Activated CD4-positive, alpha-beta T cell treated with anti-CD3 and anti-CD28 coated beads, Interleukin-2, Interleukin-6, amounts not matched to agents 100 ng/mL and 50 ng/mL, durations not matched to agents 16 hours and 8 hours (primary cell): Measurements from ENCODE around the gene DDX56.
"Not testable (repeated sequence)": the region's sequence is repeated elsewhere in the genome, so short reads cannot be mapped to it uniquely, and the experiment has no call there.

Experiments
- DNase-seq: peaks from one replicate; pipeline ENCODE4 v3.0.0-alpha.2; 2020

Gene DDX56

DNA sequence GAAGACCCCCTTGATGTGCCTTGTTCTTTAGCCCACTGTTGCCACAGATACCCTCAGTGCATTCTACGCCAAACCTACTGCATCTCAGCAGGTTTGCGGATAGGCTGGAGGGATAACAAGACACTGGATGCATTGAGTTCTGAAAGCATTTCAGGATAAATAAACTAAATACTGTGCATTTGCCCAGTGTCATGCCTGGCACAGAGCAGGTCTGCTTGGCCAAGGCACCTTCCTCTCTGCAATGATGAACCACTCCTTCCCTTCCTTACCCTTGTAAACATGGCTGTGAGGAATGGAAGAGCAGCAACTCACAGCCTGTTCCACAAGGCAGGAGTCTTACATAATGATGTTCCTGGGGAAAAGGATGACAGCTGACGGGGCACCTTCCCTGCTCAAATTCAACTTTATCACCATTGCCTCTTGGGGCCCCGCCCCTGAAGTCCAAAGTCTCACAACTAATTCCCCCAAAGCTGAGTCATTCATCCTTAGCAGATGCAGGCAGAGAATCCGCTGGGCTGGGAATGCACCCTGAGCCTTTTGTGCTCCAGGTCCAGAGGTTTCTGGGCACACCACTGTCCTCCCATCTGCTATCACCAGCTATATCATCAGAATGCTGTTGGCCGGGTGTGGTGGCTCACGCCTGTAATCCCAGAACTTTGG is 11.6 kb downstream of the DDX56 start:
- no peak for DNase-seq

DNA sequence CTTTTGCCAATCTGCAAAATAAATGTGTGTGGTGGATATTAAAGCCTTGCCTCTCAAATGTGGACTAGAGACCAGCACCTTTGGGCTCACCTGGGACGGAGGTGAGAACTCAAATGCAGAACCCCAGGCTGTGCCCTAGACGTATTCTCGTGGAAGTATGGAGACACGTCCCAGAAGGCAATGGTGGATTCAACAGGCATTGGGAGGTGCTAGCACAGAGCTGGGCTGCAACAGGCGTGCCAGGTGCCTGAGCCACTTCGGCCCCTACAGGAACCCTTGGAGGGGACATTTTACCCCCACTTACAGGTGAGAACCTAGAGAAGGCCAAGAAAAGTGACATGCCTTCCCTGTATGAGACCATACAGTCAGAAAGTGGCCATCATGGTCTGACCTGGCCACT is 12.2 kb downstream of the DDX56 start:
- no peak for DNase-seq

GRCh38 chr7:44559485-44559884 is 14.2 kb downstream of the DDX56 start:
- no peak for DNase-seq

GRCh38 chr7:44557485-44557884 is 16.2 kb downstream of the DDX56 start:
- no peak for DNase-seq

- no peak for DNase-seq
Observed at GRCh38 chr7:44555350-44555749, 18.4 kb downstream of the DDX56 start.

- DNase-seq: not testable (repeated sequence)
Observed at GRCh38 chr7:44552473-44553005, 21.2 kb downstream of the DDX56 start.

GRCh38 chr7:44549457-44549856 is 24.3 kb downstream of the DDX56 start:
- DNase-seq: no peak

DNA sequence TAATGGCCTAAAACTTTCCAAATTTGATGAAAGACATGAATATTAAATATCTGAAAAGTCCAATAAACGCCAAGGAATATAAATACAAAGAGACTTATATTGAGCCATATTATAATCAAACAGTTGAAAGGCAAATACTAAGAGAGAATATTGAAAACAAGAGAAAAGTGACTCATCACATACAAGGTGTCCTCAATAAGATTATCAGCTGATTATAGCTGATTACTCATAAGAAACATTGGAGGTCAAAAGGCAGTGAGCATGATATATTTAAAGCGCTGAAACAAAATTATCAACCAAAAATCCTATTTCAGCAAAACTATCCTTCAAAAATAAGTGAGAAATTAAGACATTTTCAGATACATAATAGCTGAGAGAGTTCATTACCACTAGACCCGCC is 24.8 kb downstream of the DDX56 start:
- DNase-seq: no peak

DNA sequence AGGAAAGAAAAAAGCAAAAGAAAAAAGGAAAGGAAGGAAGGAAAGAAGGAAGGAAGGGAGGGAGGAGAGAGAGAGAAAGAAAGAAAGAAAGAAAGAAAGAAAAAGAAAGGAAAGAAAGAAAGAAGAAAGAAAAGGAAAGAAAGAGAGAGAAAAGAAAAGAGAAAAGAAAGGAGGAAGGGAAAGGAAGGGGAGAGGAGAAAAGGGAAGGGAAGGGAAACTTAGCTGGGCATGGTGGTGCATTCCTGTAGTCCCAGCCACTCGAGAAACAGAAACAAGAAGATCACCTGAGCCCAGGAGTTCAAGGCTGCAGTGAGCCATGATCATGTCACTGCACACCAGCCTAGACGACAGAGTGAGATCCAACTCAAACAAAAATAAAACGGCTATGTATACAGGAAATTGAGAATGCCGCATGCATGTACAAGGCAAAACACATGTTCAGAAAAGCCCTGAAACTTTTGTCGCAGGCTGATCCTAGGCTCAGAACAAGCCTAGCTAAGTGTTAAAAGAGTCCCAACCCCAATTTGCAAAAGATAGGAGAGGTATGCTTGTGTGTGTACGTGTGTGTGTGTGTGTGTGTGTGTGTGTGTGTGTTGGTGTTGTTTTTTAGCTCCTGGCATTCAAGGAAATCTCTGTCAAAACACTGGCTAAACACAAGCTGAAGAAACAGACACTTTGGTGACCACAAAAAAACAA is 26.0 kb downstream of the DDX56 start:
- no peak for DNase-seq

DNA sequence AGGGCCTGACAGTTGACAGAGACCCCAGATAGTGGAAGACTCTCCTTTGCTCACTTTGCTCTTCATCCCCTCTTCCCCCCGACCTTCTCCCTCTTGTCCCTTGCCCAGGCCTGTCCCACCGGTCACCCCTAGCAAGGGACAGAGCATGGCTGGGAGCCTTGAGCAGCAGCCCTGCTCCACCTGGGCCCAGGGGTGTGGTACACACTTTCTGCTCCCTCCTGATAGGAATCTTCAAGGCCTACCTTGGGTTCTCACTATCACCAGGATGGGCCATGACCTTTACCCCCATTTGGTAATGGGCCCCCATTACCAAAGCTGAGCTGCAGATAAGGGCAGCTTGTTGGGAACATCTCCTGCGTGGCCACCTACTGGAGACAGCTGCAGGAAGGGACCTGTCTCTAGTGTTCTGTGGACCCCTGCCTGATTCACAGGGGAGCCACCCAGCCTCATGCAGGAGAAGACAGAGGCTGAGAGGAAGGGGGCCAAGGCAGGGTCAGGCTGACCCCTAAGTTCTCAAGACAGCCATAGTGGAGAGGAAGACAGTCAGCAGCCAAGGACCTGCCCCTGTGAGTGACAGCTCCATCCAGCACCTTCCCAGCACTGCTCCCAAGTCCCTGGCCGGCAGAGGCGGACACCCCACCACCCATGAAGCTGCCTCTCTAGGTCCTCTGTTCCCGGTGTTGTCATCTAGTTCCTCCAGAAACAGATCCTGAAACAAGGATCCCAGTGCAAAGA is 31.7 kb downstream of the DDX56 start:
- DNase-seq: no peak

GRCh38 chr7:44541028-44541869 is 32.5 kb downstream of the DDX56 start, which contains the start of gene NPC1L1:
NPC1L1 (minus strand) TSS chr7:44541330; CDS start chr7:44541259, 71 bp downstream.
- DNase-seq: no peak

DNA sequence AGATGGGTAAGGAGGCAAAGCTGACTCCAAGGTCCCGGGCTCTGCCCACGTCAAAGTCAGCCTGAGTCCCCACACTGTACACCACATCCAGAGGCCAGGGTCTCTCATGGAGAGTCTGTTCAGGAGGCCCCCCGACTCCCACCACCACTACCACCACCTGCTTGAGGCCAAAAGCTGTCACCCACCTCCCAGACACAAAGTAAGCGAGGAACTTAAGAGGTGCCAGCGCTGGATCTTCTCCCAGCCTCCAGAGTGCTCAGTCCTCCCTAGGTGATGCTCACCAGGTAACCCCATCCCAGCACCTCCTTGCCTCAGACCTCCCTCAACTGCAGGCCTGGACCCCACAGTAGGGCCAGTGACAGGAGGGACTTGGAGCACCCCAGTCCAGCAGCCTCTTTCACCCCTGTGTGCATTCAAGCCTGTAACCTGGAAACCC is 33.1 kb downstream of the DDX56 start:
- no peak for DNase-seq

GRCh38 chr7:44539669-44540506 is 33.8 kb downstream of the DDX56 start:
- DNase-seq: no peak

GRCh38 chr7:44538798-44539668 is 34.7 kb downstream of the DDX56 start:
- DNase-seq: no peak

GRCh38 chr7:44538093-44538797 is 35.5 kb downstream of the DDX56 start:
- no peak for DNase-seq

DNA sequence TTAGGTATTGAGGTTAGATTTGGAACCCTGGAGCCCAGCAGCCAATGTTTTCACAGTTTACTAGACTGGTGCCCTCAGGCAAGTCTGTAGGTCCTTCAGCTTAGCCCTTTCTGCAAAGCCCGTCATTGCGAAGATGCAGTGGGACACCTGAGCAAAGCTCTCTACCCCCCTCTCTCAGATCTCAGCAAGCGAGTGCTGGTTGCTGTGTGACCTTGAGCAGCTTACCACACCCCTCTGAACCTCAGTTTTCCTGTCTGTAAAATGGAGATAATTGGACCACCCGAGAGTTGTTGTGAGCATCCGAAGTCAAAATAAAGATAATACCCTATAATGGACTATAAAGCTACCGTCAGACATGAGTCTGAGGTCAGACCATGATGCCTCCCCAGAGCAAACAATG is 36.3 kb downstream of the DDX56 start:
- DNase-seq: no peak

DNA sequence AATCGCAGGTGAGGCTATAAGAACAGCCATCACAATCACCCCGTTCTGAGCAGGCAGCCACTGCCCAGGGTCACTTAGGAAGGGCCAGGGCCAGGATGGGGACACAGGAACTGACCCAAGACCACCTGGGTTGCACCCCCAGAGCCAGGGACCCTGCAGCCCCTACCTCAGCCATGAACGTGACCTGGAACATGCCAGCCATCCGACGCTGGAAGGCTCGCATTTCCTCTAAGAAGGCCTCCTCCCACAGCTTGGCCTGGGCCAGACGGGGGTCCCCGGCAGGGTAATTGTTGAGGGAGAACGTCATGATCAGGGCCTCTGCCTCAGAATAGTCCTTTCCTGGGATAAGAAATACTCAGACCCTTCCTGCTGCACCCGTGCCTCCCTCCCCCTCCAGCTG is 37.6 kb downstream of the DDX56 start:
- DNase-seq: no peak

DNA sequence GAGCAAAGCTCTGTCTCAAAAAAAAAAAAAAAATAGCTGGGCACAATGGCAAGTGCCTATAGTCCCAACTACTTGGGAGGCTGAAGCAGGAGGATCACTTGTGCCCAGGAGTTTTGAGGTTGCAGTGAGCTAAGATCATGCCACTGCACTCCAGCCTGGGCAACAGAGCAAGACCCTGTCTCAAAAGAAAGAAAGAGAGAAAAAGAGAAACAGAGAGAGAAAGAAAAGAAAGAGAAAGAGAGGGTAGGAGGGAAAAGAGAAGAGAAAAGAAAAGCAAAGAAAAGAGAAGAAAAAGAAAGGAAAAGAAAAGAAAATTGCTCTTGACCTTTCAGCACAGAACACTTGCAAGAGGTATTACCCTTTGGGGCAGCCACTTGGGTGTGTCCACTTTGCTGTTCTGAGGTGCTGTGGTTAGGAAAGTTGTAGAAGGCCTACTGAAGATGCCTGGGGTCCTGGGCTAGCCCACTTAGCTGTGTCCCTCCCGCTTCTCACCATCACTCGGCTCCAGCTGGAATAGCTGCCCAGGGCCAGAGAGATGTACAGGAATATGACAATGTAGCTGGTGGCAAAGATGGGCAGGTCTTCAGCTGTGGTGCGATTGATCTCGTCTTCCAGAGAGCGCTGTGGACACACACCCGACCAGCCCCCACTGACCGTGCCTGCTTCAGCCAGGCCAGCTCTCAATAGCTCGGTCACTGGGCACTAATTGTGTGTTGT is 38.2 kb downstream of the DDX56 start:
- DNase-seq: no peak

GRCh38 chr7:44534501-44534900 is 39.2 kb downstream of the DDX56 start:
- DNase-seq: peak; percentile 67
